HG02852 (cell line): Measurements from ENCODE around the gene ABCA10.
A peak's percentile ranks its signal among the peaks of the same experiment; 100 is the strongest.
"Not testable (repeated sequence)": the region's sequence is repeated elsewhere in the genome, so short reads cannot be mapped to it uniquely, and the experiment has no call there.

Experiments
- ATAC-seq: cut with Tn5 transposase; IDR thresholded peaks from one replicate; pipeline ENCODE4 v1.9.1; 2021; ENCODE audit warnings: mild to moderate bottlenecking, moderate library complexity; ENCODE audit not compliant: unreplicated experiment

ABCA10 gene

DNA sequence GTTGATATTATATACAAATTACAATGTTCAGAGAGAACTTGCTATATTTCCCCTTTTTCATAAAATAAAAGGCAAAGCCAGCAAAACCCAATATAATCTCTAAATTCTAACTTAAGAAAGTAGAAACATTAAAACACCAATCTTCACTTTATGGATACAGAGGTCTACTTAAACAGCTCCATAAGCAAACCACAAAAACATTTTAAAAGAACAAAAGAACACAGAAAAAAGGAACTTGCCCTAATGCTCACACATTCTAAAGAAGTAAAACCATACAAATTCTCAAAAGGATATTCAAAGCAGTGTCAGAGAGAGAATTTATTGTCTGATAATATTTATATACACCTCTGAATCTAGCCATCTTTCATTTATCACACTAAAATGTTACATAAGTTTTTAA lies 606 bp downstream of the ABCA10 start:
- no peak for ATAC-seq

DNA sequence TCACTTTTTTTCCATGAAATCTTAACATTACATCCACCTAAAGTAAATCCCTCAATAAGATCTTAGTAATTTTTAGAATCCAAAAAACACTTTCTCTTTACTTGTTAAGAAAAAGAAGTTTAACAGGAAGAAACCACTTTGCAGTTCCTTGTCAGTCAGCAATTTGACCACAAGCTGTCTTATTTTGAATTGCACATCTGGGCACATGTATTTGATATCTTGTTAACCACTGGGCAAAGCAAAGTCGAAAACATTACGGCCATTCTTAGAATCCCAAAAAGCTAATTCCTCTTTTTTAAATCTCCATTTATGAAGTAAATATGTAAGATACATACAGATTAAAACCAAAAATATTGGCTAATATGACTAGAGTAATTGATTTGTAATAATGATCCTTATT lies 1.1 kb downstream of the ABCA10 start:
- ATAC-seq, result no peak

DNA sequence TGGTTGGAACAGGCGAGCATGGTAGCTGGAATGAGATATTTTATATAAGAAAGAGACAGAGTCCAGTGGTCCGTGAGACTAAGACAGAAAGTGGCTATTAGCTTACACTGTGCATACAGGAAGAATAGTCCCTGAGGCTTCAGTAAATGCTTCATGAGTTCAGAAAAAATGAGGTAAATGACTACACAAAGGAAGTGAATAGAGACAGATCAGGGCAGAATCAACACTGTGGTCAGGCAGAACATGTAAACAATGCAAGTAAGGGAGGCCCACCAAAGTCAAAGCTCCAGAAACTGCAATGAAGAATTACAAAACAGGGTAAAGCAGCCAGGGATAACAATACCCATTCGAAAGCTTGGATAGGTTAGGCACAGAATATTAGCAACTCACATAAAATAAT lies 4.8 kb downstream of the ABCA10 start:
- ATAC-seq, result peak; percentile 97

DNA sequence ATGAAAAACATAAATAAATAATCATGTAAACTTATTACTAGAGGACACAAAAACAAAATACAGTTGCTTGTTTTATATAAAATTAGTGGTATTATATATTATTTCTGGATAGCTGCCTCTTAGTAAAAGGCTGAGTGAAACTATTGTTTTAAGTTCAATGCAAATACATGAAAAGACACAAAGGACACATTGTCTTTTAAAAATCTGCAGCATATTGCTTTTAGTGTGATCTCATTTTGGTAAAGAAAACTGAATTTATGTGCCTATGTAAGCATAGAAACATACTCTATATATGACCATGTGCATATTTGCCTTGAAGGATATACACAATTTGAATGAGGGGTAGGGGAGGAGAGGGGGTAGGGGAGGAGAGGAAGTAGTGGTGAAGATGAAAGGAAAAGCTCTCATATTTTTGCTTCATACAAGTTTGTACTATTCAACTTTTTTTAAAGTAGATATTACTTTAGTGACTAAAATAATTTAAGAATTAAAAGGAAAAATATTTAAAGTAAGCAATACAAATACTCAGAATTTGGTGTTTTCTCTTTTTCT lies 5.8 kb downstream of the ABCA10 start:
- no peak for ATAC-seq

DNA sequence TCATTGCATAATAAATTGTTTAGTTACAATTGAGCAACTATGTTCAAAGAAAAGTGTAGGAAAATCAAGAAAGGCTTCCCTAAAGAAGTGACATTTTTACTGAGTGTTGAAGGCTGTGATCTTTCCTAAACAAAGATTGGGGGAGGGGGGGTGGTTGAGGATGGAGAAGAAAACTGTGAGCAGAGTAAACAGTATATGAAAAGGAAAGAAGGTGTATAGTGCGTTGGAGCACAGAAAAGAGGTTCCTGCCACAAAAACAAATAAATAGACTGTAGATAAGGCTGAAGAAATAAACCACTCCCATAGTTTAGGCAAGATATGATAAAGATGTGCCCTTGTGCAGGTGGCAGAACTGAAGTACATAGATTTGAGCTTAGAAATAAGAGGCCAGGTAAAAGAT lies 8.5 kb downstream of the ABCA10 start:
- ATAC-seq, result no peak

DNA sequence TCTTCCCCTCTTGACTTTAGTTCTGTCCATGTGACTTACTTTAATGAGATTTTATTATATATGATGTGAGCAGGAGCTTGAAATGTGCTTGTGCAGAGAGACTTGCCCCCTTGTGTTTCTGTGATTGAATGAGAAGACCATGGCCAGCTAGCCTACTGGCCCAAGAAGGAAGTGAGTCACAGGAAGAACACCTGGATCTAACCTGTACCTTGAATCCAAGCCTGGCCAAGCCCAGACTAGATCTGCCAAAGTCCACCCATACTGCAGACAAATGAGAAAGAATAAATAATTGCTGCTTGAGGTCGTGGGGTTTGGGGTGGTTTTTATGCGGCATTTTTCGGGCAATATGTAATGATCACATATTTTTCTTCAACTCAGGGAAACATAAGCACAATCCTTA lies 9.6 kb downstream of the ABCA10 start:
- ATAC-seq, result no peak

DNA sequence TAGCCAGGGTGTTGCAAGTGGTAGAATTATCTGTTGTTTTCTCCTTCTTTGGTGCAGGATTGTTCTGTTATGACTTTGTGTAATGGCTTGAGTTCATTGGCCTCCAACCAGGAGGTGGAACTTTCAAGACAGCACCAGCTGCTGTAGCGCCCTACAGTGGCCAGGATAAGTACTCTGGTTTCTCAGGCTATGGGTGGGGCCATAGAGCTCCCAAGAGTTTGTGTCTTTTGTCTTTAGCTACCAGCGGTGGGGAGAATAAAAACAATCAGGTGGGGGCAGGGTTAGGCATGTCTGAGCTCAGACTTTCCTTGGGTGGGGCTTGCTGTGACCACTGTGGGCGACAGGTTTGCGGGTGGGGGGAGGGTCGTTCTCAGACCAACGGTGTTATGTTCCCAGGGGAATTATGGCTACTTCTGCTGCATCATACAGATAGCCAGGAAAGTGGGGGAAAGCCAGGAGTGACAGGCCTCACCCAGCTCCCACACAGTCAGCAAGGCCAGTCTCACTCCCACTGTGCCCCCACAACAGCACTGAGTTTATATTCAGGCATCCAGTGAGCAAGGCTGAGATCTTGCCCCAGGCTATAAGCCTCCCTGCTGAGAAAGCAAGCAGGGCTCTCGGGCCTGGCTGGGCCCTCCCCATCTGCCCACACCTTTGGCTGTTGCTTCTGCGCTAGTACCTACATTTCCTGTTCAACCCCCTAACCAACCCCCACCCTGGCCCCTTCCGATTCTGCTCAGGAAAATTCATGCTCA lies 15.4 kb downstream of the ABCA10 start:
- ATAC-seq, result no peak

DNA sequence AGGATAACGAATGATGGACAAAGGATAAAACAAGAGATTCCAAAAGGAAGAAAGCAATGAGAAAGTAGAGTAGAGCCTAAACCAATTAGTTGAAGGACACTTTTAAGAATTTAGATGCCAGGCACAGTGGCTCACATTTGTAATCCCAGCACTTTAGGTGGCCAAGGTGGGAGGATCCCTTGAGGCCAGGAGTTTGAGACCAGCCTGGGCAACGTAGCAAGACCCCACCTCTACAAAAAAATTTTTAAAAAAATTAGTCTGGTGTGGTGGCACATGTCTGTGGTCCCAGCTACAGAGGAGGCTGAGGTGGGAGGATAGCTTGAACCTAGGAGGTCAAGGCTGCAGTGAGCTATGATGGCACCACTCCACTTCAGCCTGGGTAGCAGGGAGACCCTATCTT lies 20.0 kb downstream of the ABCA10 start:
- ATAC-seq, result no peak

DNA sequence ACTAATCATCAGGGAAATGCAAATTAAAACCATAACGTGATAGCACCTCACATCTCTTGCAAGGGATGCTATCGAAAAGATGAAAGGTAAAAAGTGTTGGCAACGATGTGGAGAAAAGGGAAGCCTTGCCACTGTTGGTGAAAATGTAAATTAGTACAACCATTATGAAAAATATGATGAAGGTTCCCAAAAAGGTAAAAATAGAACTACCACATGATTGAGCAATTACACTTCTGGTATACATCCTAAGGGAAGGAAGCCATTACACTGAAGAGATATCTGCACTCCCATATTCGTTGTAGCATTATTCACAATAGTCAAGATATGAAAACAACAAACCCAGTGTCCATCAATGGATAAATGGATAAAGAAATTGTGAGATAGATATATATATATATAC lies 21.5 kb downstream of the ABCA10 start:
- ATAC-seq, result no peak

DNA sequence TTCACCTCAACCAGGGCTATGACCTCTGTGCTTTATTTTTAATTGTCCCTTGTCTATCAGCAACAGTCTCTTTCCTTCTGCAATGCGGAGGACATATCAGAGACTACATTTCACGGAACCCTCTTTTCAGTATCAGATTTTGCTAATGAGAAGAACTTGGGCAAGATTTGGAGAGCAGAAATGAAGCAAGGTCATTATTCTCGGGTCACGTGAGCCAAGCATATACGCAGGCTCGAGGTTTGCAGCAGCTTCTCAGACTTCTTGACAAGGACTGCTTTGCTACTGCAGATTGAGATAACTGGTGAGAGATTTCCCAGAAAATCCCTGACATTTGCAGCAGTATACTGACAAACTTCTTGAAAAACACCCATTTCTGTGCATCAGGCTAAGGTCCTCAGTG lies 30.4 kb downstream of the ABCA10 start:
- ATAC-seq, result no peak

DNA sequence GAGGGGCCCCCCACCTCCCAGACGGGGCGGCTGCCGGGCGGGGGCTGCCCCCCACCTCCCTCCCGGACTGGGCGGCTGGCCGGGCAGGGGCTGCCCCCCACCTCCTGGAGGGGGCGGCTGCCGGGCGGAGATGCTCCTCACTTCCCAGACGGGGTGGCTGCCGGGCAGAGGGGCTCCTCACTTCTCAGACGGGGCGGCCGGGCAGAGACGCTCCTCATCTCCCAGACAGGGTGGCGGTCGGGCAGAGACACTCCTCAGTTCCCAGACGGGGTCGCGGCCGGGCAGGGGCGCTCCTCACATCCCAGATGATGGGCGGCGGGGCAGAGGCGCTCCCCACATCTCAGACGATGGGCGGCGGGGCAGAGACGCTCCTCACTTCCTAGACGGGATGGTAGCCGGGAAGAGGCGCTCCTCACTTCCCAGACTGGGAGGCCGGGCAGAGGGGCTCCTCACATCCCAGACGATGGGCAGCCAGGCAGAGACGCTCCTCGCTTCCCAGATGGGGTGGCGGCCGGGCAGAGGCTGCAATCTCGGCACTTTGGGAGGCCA lies 32.4 kb downstream of the ABCA10 start:
- not testable (repeated sequence) for ATAC-seq

DNA sequence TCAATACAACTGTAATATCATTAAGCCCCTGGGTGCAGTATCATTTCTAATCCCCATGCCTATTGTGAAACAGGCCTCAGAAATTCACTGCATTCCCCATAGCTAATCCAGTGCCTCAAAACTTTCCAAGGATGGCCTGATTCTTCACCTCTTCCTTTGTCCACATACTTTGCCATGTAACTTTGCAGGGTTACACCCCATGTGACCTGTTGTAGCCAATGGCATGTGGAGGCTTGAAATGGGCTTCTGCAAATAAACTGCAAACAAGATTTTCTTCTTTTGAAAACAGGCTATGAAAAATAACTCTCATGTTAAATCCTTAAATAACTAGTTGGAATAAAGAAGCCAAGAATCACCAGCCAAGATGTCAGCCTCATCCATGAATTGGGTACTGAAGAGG lies 35.9 kb downstream of the ABCA10 start:
- no peak for ATAC-seq

DNA sequence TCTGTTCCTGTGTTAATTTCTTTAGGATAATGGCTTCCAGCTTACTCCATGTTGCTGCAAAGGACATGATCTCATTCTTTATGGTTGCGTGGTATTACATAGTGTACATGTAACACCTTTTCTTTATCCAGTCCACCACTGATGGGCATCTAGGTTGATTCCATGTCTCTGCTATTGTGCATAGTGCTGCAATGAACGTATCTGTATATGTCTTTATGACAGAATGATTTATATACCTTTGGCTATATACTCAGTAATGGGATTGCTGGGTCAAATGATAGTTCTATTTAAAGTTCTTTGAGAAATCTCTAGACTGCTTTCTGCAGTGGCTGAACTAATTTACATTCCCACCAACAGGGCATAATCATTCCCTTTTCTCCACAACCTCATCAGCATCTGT lies 39.8 kb downstream of the ABCA10 start:
- no peak for ATAC-seq

DNA sequence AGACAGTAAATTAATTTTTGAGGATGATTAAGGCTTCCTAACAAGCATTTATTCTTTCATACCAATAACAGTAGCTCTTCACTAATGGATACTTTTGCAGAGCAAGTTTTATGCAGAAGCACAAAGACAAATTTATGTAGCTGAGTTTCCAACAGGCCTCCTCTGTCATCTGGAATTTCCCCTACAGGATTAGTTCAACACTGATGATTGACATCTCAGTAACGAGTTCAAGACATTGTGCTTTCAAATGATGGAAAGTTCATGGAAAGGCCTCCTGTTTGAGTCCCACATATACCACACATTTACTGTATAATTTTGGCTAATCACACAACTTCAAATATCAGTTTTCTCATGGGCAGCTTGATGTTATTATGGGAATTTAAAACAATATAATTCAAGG lies 40.6 kb downstream of the ABCA10 start:
- no peak for ATAC-seq

DNA sequence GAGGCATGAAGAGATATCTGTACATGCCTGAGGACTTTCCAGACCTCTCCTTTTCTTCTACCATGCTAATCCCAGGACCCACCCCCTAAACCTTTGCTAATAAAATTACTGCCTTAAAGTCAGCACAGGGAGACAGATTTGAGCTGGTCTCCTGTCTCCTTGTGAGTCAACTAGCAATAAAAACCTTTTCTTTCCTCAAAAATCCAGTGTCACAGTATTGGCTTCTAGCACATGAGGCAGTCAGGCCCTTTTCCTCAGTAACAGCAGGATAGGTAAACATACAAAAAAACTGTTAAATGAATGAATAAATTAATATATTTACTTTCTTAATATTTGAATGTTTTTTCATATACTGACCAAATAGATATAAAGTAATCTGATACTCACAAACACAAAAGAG lies 41.3 kb downstream of the ABCA10 start:
- ATAC-seq, result no peak

DNA sequence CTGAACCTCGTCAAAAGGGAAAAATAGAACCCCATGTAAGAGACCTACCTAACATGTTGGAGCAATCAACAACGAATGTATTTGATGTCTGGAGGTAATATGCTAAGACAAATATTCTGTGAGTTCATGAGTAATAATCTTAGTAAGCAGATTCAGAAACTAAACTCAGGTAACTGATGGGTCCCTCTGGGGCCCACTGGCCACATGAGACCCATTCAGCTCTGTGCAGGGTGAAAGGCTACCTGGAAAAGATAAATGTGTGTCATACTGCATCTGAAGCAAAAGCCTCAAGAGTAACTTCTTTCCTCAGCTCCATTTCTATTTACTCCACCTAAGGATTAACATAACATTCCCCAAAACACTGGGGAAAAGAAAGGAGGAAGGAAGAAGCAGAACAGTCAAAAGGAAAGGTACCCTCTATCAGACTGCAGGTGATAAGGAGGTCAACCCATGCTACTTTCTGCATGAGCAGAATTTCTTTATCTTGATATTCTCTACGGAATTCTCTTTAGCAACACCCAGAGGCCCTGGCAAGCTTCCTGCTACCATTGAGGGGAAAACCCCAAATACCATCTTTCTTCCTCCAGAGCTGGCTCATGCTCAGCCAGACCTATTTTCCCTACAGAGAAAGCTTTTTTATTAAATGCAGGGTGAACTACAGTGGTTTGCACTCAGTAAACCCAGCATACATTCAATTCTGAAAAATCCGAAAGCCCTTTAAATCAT lies 49.2 kb downstream of the ABCA10 start:
- no peak for ATAC-seq

DNA sequence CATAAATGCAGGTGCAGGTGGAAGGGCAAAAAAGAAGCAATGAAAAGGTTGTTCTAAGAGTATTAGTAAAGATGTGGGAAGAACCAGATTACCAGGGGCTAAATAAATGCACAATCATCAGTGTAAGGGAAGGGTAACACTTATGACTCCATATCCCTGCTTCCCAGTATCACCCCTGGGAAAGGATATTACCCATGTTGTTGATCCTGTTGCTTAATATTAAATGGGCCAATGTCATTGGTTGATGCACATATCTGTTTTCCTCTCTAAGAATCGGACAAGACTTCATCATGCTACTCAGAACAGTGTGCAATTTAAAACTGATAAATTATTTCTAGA lies 52.2 kb downstream of the ABCA10 start:
- no peak for ATAC-seq

DNA sequence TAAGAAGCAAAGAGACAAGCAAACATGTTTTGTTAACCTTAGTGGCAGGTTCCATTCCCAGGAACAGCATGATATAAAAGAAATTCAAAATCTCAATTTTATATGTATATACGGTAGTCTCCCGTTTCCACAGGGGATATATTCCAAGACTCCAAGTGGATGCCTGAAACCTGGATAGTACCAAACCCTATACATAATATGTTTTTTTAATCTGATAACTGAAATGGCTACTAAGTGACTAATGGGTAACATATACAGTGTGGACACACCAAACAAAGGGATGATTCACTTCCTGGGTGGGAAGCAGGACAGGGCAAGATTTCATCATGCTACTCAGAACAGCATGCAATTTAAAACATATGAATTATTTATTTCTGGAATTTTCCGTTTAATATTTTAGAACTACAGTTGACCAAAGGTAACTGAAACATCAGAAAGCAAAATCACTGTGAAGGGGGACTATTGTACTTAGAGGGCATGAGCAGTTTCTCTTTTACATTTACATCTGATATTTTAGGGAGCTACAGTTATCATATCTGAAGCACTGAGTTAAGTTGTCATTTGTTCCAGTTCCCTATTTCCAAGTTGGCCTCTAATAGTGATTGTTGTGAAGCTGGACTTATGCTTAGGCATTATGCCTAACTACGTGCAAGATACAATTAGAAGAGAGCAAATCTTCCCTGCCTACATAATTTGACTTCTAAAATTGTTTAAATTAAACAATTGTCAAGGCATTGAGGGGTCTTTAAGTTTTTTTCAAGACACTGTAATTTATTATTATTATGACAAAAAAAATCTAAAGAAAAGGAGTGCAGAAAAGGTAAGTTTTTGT lies 52.8 kb downstream of the ABCA10 start:
- no peak for ATAC-seq

DNA sequence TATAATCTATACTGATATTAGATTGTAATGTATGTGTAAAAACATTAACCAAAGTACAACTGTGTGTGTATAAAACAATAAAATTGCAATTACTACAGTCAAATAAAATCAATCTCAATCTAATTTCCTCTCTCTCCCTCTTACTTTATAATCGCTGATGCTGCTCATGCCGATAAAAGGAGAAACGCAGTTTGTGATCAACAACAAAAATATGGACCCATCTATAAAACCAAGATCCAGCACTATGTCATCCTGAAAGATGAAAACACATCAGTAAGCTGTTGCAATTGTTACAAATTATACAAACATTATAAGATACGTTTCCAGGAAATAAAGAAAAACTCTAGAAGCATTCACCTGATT lies 53.4 kb downstream of the ABCA10 start:
- ATAC-seq, result no peak

DNA sequence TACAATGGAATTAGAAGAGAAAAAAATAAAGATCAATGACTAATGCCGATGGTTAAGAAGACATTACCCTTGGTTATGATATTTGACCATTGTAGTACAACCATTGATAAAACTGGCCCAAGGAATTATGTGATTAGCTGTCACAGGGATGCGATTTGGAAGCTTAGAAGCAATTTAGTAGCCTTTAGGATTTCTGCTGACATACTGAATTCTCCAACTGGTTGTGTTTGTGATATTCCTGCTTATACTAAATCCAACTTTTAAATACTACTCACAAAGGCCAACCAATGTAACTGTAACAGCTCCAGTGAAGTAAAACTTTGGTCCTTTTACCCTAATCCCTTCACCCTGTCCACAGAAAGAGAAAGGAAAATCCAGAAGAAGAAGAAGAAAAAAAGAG lies 55.5 kb downstream of the ABCA10 start:
- no peak for ATAC-seq

DNA sequence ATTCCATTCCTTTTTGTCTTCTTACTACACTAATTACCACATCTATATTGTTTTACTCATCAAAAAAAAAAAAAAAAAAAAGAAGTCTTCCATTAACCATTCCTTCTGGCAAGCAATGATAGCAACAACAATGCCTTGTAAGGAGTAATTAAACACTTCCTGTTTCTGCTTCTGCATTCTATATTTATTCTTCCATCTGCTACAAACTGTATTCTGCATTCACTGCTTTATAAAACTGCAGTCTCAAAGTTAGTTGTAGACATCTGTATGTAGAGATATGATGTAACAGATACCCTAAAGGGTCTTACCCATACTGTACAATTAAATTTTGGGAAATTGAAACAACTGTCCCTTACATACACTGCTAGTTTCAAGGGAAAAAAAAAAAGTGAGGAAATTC lies 58.2 kb downstream of the ABCA10 start:
- ATAC-seq, result no peak
